Ammon's horn (tissue), 1 donor: ENCODE measurements around the gene PLPP3.

ENCODE experiments used
- DNase-seq: peaks from one replicate; pipeline ENCODE4 v3.0.0-alpha.2; 2016; ENCODE audit warnings: low spot score

The PLPP3 gene

DNA sequence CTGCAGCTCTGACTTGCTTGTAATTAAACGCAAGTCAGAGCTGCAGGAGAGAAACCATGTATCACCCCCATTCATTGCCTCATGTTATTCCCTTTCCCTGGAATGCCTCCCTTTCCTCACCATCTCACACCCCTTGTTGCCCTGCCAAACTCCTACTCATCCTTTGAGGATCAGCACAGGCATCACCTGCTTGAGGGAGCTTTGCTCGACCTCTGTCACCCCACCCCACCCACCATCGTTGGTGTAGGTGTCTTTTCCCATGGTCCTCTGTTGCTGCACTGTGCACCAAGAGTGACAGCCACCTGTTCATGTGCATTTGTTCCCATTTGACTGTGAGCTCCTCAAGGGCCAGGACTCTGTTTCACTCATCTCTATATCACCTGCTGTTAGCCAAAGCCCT, 117.2 kb downstream of the PLPP3 start:
- DNase-seq: no peak

GRCh38 chr1:56461158-56462127, 117.9 kb downstream of the PLPP3 start:
- DNase-seq: no peak

DNA sequence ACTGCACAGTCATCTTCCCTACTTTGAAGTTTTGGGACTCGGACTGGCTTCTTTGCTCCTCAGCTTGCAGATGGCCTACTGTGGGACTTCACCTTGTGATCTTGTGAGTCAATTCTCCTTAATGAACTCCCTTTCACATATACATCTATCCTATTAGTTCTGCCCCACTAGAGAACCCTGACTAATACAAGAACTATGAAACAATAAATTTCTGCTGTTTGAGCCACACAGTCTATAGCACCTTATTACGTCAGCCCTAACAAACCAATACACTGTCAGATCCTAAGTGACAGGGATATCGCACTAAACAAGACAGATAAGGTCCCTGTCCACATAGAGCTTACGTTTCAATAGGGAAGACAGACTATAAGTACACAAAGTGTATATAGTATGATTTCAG, 120.1 kb downstream of the PLPP3 start:
- DNase-seq: no peak

DNA sequence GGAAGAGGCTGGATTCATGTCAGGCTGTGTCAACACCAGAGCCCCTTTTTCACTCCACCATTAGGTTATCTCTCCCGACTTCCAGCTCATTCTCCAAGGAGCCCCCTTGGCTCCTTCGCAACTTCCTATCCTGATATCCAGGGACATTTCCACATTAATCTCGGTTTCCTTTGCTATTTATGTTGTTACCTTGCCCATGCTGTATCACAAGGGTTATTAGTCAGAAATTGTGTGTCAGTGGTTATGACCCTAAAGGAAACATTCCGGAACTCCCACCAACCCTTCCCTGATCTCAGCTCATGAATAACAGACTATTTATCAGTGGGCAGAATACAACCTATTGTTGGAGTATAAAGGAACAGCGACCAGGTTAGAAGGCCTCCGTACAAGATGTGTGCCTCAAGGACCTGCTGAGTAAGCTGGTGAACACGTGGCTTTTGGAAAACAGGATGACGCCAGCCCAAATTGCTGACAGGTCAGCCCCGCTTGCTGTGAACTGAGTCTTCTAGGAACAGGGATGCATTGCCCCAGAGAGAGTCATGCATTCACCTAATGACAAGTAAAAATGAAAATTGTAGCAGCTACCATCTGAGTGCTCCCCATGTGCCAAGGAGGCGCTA, 121.5 kb downstream of the PLPP3 start:
- no peak for DNase-seq

GRCh38 chr1:56456435-56457101, 122.8 kb downstream of the PLPP3 start:
- no peak for DNase-seq

DNA sequence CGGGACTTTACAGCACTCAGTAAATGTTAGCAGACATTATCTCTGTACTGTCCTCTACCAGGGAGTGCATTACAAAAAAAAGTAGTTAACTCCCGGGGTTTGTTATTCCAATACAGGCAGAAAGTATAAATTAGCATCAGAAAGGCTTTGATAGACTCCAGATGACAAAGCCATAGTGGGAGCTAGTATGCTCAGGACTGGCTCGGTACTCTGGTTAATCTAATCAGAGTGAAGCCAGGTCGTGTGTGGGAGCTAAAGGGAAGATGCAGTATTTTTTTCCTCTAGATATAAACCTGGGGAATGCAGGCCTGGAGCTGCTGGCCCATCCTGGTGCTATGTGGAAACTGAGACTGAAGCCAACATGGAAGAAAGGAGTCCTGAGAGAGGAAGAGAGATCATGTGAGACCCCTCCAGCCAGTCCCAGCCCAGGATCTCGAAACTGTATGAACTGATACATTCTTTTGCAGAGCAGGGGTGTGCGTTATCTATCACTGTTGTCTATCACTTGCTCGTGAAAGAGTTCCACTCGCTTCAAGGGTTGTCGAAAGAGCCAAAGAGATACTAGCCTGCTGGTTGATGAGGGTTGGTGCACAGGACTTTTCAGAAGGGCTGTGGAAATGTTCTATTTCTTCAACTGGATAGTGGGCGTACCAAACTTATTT, 125.8 kb downstream of the PLPP3 start:
- DNase-seq: no peak

- DNase-seq: no peak
Observed at GRCh38 chr1:56453016-56453415, 126.3 kb downstream of the PLPP3 start.

DNA sequence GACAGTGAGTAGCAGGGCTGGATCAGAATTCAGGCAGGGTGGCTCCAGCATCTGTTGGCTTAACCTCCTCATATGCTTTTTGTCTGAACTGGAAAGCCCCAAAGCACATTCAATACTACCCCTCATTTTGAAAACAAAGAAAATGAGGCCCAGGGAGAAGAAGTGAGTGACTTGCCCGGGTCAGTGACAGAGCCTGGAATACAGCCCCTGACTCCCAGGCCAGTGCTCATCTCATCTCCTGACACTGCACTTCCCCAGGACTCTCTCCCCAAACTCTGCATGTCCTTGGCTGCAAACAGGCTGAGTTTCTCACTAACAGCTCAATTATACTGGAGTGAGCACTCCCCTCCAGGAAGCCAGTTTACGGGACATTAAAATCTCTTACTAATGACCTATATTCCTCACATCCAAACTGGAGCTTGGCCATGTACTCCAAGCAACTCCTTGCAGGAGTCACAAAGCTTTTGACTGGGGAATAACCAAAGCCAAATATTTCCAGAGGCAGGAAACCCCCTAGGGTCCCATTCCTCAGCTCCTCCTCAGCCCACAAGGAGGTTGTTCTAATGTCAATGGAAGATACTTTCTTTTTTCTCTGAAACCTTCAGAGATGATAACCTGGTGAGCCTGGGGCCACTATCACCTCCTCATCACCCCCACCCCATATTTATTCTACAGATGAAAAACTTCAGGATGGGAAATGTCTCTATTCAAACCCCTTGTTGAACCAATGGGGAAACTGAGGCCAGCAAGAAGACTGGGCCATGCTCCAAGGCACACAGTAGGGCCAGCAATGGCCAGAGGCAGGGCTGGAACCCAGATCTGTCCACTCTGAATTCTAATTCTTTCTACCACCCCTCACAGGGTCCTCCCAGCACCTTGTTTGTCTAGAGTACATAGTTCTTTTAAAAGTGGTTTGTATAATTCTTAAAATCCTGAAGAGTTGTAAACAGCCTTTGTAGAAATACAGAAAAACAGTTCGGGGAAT, 127.0 kb downstream of the PLPP3 start:
- no peak for DNase-seq

- no peak for DNase-seq
Observed at GRCh38 chr1:56451491-56451890, 127.9 kb downstream of the PLPP3 start.

DNA sequence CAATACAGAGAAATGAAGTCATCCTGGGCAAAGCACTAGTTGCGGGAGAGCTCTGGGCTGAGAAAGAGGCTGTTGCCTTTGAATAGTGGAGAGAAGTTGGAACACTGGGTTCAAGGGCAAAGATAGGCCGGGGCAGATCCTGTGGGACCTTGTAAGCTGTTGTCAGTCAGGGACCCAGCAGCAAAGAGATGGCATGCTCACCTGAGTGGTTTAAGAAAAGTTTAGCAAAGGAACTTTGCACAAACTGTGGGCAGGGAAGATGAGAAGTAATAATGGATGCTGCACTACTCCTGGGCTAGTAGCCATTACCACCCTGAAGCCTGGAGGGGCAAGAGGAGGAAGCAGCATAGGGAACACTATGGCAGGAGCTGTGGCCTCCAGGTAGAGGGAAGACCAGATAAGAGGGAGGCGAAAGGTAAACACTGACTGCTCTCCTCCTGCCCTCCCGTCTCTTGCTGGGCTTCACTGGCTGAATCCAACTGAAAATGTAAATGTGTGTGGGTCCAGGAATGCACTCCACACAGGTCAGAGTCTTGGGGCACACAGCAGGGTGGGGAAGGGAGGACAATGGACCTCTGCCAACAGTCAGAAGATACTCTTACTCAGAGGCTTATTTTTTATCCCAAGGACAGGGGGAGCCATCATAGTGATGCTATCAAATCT, 129.2 kb downstream of the PLPP3 start:
- no peak for DNase-seq

- no peak for DNase-seq
Observed at GRCh38 chr1:56448529-56449300, 130.6 kb downstream of the PLPP3 start.

- DNase-seq: no peak
Observed at GRCh38 chr1:56447823-56448222, 131.5 kb downstream of the PLPP3 start.

DNA sequence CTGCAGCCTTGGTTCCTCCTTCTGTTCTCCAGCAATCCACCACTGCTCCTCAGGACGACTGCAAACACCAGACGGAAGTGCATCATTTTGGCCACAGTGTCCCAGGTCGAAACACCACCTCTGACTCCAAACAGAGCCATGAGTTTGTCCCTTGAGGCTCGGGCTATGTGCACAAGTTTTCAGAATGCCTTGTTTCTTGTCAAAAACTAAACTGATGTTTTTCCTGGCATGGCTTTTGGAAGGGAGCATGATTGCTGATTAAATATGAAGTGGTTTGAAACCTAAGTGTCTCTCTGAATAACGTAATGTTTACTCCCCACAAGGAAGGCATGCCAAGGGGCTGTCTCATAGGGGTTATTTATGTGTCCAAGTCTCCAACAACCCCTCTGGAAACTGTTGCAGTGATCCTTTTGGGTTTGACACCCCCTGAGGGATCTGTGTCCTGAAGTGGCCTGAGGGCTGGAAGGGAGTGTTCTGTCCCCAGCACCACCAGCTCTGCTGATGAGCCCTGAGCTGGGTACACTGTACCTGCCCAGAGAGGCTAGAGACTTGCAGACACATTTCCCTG, 132.7 kb downstream of the PLPP3 start:
- DNase-seq: no peak

GRCh38 chr1:56444960-56445646, 134.3 kb downstream of the PLPP3 start:
- DNase-seq: no peak
